ENCODE data around the gene RAP1GDS1. TPM values are rescaled to one million over a fixed set of nuclear protein-coding genes. Genes with fewer than 3 reads are reported as not detected.
"Not testable (repeated sequence)": the region's sequence is repeated elsewhere in the genome, so short reads cannot be mapped to it uniquely, and the experiment has no call there.

The RAP1GDS1 gene
- total RNA-seq, 4 donors from 2014 or later, result 33.3 to 48.4 (median 35.4) TPM

DNA sequence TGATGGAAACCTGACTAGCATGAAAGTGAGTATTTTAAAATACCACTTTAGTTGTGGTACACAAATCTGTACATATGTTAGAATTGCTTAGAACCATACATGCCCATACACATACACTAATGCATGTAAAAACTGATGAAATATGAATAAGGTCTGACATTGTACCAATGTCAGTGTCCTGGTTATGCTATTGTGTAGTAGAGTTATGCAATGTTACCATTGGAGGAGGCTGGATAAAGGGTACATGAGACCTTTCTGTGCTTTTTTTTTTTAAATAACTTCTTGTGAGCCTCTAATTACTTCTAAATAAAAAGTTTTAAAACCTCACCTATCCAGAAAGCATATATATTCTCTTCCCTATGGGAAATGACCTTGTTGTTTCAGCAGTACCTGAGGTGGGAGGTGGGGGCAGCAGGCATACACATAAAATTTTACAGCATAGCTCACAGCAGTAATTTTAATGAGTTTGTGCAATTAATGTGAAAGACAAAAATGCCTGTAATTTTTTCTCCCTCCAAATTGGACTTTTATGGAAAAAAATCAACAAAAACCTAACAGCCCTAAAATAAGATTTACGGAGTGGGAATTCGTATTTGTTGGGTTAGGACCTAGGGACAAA, 97.6 kb downstream of the RAP1GDS1 start:
- Histone ChIP-seq H3K4me1 (no peaks in the 10 kb centered on the region), H3K27me3 (no peaks in the 10 kb centered on the region), H3K9me3 (no peaks in the 10 kb centered on the region), H3K36me3 (no peaks in the 10 kb centered on the region), H3K27ac (no peak overlapping the region), H3K4me3 (no peak overlapping the region)
- no peak for TF ChIP-seq CTCF (IDR thresholded peaks at IDR 0.05)
- no peak for TF ChIP-seq POLR2A (IDR thresholded peaks at IDR 0.05)
- no peak for DNase-seq

DNA sequence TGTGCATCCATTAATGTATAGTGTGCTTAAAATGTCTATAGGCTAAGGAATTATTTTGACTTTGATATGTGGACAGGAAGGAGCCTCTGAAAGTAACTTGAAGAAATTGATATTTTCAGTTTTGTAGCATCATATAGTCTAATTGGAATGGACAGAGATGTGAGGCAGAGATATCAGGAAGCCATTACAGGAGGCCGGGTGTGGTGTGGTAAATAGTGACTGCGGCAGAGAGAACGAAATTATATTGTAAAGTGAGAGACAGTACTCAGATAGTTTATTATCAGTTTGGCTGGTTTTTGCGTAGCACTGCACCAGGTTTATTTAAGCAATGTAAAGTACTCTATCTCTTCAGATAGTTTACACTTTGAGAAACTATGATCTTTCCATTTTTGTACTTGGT, 98.5 kb downstream of the RAP1GDS1 start:
- no peaks in the 10 kb centered on the region for H3K36me3 ChIP-seq
- no peak overlapping the region for H3K4me3 ChIP-seq
- no peaks in the 10 kb centered on the region for H3K4me1 ChIP-seq
- no peaks in the 10 kb centered on the region for H3K27me3 ChIP-seq
- no peak overlapping the region for H3K27ac ChIP-seq
- TF ChIP-seq CTCF (IDR thresholded peaks at IDR 0.05) (no peak), POLR2A (IDR thresholded peaks at IDR 0.05) (no peak)
- DNase-seq, result no peak
- no peaks in the 10 kb centered on the region for H3K9me3 ChIP-seq

GRCh38 chr4:98363431-98363830, 102.2 kb downstream of the RAP1GDS1 start:
- H3K9me3 ChIP-seq, result peaks cover 0 to 4% (median 0%) of the 10 kb centered on the region in 4 donors
- no peak for TF ChIP-seq CTCF (IDR thresholded peaks at IDR 0.05)
- TF ChIP-seq POLR2A (IDR thresholded peaks at IDR 0.05), result no peak
- no peak for DNase-seq

GRCh38 chr4:98366275-98366674, 105.1 kb downstream of the RAP1GDS1 start:
- not testable (repeated sequence) for DNase-seq, H3K9me3 ChIP-seq, H3K27ac ChIP-seq, H3K4me1 ChIP-seq, H3K27me3 ChIP-seq, H3K4me3 ChIP-seq
- peaks cover 0 to 12% (median 0%) of the 10 kb centered on the region in 3 donors for H3K36me3 ChIP-seq

More at GRCh38 chr4:98363431-98363830, 102.2 kb downstream of the RAP1GDS1 start:
- Histone ChIP-seq H3K4me3 (no peak overlapping the region), H3K27me3 (no peaks in the 10 kb centered on the region), H3K27ac (no peak overlapping the region), H3K36me3 (peaks cover 0 to 12% (median 0%) of the 10 kb centered on the region in 3 donors), H3K4me1 (no peaks in the 10 kb centered on the region)

DNA sequence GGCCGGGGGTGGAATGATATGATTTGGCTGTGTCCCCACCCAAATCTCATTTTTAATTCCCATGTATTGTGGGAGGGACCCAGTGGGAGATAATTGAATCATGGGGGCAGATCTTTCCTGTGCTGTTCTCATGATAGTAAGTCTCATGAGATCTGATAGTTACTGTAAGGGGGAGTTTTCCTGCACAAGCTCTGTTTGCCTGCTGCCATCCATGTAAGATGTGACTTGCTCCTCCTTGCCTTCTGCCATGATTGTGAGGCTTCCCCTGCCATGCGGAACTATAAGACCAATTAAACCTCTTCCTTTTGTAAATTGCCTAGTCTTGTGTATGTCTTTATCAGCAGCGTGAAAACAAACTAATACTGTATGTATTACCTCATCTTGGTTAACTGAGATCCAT, 106.8 kb downstream of the RAP1GDS1 start:
- not testable (repeated sequence) for H3K27ac ChIP-seq, DNase-seq, H3K9me3 ChIP-seq, H3K4me3 ChIP-seq, H3K4me1 ChIP-seq, H3K27me3 ChIP-seq
- H3K36me3 ChIP-seq, result peaks cover 0 to 12% (median 0%) of the 10 kb centered on the region in 3 donors

DNA sequence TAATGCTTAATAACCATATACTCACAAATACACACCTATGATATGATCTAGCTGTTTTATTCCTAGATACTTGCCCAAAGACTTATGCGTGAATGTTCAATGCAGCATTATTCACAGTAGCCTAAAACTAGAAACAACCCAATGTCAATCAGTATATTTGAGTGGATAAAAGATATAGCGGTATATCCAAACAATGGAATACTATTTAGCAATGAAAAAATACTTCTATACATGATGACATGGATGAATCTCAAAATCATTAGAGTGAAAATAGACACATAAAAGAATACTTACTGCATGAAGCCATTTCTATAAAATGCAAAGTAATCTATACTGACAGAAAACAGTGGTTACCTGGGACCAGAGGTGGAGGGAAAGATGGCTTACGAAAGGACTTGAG, 108.1 kb downstream of the RAP1GDS1 start:
- DNase-seq, result no peak
- TF ChIP-seq POLR2A (IDR thresholded peaks at IDR 0.05), result no peak
- TF ChIP-seq CTCF (IDR thresholded peaks at IDR 0.05), result no peak
- peaks cover 0 to 12% (median 0%) of the 10 kb centered on the region in 3 donors for H3K36me3 ChIP-seq
- no peak overlapping the region for H3K4me3 ChIP-seq
- peaks cover 0 to 4% (median 0%) of the 10 kb centered on the region in 4 donors for H3K9me3 ChIP-seq
- H3K27ac ChIP-seq, result no peak overlapping the region
- H3K27me3 ChIP-seq, result no peaks in the 10 kb centered on the region
- H3K4me1 ChIP-seq, result no peaks in the 10 kb centered on the region

DNA sequence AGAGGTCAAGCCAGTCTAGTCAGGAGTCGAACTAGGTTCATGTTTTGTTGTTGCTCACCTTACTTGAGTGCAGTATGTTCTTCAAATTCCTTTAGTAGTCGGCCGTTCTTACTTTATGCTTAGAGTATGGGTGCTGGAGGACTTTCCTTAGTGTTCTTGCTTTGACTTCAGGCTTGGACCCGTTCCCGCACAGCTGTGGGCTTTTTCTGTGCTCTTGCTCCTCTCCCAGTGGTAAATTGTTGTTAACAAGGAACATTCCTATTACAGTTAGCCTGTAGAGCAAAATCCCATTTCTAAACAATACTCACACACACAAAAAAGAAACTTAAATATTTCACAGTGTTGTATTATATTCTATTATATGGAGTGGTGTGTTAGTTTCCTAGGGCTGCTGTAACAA, 113.5 kb downstream of the RAP1GDS1 start:
- no peak for DNase-seq
- Histone ChIP-seq H3K4me3 (no peak overlapping the region), H3K27ac (no peak overlapping the region), H3K4me1 (no peaks in the 10 kb centered on the region), H3K27me3 (no peaks in the 10 kb centered on the region), H3K9me3 (no peaks in the 10 kb centered on the region), H3K36me3 (no peaks in the 10 kb centered on the region)
- TF ChIP-seq POLR2A (IDR thresholded peaks at IDR 0.05) (no peak), CTCF (IDR thresholded peaks at IDR 0.05) (no peak)

Measured in Peyer's patch (tissue), 4 donors.